ENCODE measurements around the gene TBC1D1. TPM values are rescaled to one million over a fixed set of nuclear protein-coding genes. Genes with fewer than 3 reads are reported as not detected.

TBC1D1 gene
- total and polyA plus RNA-seq, 2 experiments from 2014 or later = 100.0 to 214 TPM

DNA sequence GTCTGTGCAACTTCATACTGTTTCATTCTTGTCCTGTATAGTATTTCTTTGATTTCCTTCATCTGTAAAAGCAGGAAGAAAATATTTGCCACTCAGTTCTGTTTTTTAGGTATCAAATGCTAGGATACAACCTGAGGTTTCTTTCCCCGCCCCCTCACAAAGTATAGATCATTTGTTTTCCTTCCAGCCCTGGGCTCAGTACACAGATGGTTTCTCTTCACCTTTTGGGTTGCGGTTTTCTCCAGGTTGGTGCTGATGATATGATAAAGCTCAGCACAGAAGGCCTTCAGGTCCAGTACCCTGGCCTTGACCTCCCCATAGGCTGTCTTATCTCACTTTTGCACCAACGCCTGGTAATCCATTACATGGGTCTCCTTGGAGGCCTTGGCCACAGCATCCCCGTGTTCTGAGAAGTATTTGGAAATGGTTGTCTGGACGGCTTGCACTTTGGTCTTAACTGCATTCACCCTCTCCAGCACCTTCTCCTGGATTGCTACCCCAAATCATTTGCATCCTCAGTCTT is 104.5 kb downstream of the TBC1D1 start:
- peaks cover 12% of the 10 kb centered on the region for H3K4me1 ChIP-seq (ENCODE audit: low read depth)
- no peak for DNase-seq (ENCODE audit: low read depth in 1 of 2, low spot score in 1 of 2)
- H3K4me3 ChIP-seq = no peak overlapping the region
- TF ChIP-seq, protein P1, sequence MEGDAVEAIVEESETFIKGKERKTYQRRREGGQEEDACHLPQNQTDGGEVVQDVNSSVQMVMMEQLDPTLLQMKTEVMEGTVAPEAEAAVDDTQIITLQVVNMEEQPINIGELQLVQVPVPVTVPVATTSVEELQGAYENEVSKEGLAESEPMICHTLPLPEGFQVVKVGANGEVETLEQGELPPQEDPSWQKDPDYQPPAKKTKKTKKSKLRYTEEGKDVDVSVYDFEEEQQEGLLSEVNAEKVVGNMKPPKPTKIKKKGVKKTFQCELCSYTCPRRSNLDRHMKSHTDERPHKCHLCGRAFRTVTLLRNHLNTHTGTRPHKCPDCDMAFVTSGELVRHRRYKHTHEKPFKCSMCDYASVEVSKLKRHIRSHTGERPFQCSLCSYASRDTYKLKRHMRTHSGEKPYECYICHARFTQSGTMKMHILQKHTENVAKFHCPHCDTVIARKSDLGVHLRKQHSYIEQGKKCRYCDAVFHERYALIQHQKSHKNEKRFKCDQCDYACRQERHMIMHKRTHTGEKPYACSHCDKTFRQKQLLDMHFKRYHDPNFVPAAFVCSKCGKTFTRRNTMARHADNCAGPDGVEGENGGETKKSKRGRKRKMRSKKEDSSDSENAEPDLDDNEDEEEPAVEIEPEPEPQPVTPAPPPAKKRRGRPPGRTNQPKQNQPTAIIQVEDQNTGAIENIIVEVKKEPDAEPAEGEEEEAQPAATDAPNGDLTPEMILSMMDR (IDR thresholded peaks at IDR 0.05; ENCODE audit: low read depth, low read length) = no peak
- H3K27ac ChIP-seq = no peak overlapping the region
- no peaks in the 10 kb centered on the region for H3K27me3 ChIP-seq
- no peaks in the 10 kb centered on the region for H3K36me3 ChIP-seq
- no peaks in the 10 kb centered on the region for H3K9me3 ChIP-seq (ENCODE audit: low read depth)

- no peak overlapping the region for H3K4me3 ChIP-seq
- H3K36me3 ChIP-seq = no peaks in the 10 kb centered on the region
- TF ChIP-seq, protein P1 (IDR thresholded peaks at IDR 0.05; ENCODE audit: low read depth, low read length) = no peak
- peaks cover 3% of the 10 kb centered on the region for H3K4me1 ChIP-seq (ENCODE audit: low read depth)
- no peak overlapping the region for H3K27ac ChIP-seq
- no peak for DNase-seq (ENCODE audit: low read depth in 1 of 2, low spot score in 1 of 2)
- H3K27me3 ChIP-seq = no peaks in the 10 kb centered on the region
- no peaks in the 10 kb centered on the region for H3K9me3 ChIP-seq (ENCODE audit: low read depth)
Measured at GRCh38 chr4:37995981-37996775, 105.3 kb downstream of the TBC1D1 start.

GRCh38 chr4:37998226-37998625 is 107.3 kb downstream of the TBC1D1 start:
- H3K4me3 ChIP-seq = no peak overlapping the region
- TF ChIP-seq, protein P1 (IDR thresholded peaks at IDR 0.05; ENCODE audit: low read depth, low read length) = no peak
- H3K27ac ChIP-seq = no peak overlapping the region
- H3K27me3 ChIP-seq = no peaks in the 10 kb centered on the region
- no peak for DNase-seq (ENCODE audit: low read depth in 1 of 2, low spot score in 1 of 2)
- H3K4me1 ChIP-seq (ENCODE audit: low read depth) = no peaks in the 10 kb centered on the region
- H3K9me3 ChIP-seq (ENCODE audit: low read depth) = no peaks in the 10 kb centered on the region
- no peaks in the 10 kb centered on the region for H3K36me3 ChIP-seq

DNA sequence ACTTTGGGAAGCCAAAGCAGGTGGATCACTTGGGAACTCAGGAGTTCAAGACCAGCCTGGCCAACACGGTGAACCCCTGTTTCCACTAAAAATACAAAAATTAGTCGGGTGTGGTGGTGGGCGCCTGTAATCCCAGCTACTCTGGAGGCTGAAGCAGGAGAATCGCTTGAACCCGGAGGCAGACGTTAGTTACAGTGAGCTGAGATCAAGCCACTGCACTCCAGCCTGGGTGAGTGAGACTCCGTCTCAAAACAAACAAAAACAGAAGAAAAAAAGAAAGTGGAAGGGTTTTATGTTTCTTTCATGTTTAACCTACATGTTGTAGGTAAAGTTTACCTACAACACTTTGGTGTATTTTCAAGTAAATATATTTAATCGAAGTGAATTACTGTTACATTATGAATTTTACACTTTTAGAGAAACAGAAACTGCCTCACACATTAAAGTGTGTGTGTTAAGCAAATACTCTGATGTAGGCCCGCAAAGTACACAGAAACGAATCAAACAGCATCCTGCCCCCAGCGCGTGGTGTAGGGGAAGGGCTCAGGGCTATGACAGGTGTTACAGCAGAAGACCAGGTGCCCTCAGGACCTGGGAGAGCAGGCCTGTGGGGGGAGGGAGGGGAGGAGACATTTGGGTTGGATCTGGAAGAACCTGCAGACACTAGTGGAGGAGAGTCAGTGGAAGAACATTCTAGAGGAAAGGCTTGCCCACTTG is 108.3 kb downstream of the TBC1D1 start:
- no peaks in the 10 kb centered on the region for H3K9me3 ChIP-seq (ENCODE audit: low read depth)
- peaks cover 4% of the 10 kb centered on the region for H3K4me1 ChIP-seq (ENCODE audit: low read depth)
- no peaks in the 10 kb centered on the region for H3K27me3 ChIP-seq
- no peak overlapping the region for H3K4me3 ChIP-seq
- no peak overlapping the region for H3K27ac ChIP-seq
- no peaks in the 10 kb centered on the region for H3K36me3 ChIP-seq
- DNase-seq (ENCODE audit: low read depth in 1 of 2, low spot score in 1 of 2) = no peak
- TF ChIP-seq, protein P1 (IDR thresholded peaks at IDR 0.05; ENCODE audit: low read depth, low read length) = no peak

GRCh38 chr4:37999965-38000364 is 109.1 kb downstream of the TBC1D1 start:
- no peaks in the 10 kb centered on the region for H3K9me3 ChIP-seq (ENCODE audit: low read depth)
- TF ChIP-seq, protein P1 (IDR thresholded peaks at IDR 0.05; ENCODE audit: low read depth, low read length) = no peak
- no peaks in the 10 kb centered on the region for H3K36me3 ChIP-seq
- DNase-seq (ENCODE audit: low read depth in 1 of 2, low spot score in 1 of 2) = no peak
- no peak overlapping the region for H3K27ac ChIP-seq
- no peaks in the 10 kb centered on the region for H3K27me3 ChIP-seq
- H3K4me1 ChIP-seq (ENCODE audit: low read depth) = peaks cover 12% of the 10 kb centered on the region
- H3K4me3 ChIP-seq = no peak overlapping the region

All from cardiac muscle cell (in vitro differentiated cells and primary cell).